Embryonic facial prominence (tissue), 1 donor: ENCODE measurements around the gene SLC16A13.

Experiments
- DNase-seq: peaks from one replicate; pipeline ENCODE4 v3.0.0-alpha.2; 2016; ENCODE audit errors: extremely low spot score

The SLC16A13 gene

GRCh38 chr17:7014261-7014994 is 21.4 kb upstream of the SLC16A13 start:
- DNase-seq: peak; percentile 93

GRCh38 chr17:7014995-7015958 is 20.5 kb upstream of the SLC16A13 start:
- DNase-seq: peak; percentile 36

GRCh38 chr17:7016418-7016817 is 19.4 kb upstream of the SLC16A13 start:
- no peak for DNase-seq

GRCh38 chr17:7016886-7017826 is 18.7 kb upstream of the SLC16A13 start:
- DNase-seq: no peak

- DNase-seq: no peak
Measured at GRCh38 chr17:7017827-7018200, 18.0 kb upstream of the SLC16A13 start.

- no peak for DNase-seq
Measured at GRCh38 chr17:7018331-7018964, 17.4 kb upstream of the SLC16A13 start.

GRCh38 chr17:7019367-7019766 is 16.4 kb upstream of the SLC16A13 start:
- no peak for DNase-seq

- no peak for DNase-seq
Measured at GRCh38 chr17:7019839-7020519, 15.8 kb upstream of the SLC16A13 start.

- no peak for DNase-seq
Measured at GRCh38 chr17:7020894-7021664, 14.7 kb upstream of the SLC16A13 start.

GRCh38 chr17:7021993-7022778 is 13.6 kb upstream of the SLC16A13 start:
- no peak for DNase-seq

GRCh38 chr17:7022781-7023571 is 12.8 kb upstream of the SLC16A13 start, which contains the start of gene BCL6B:
BCL6B (plus strand) TSS chr17:7023050; CDS start chr17:7023672, 622 bp downstream.
- no peak for DNase-seq

GRCh38 chr17:7023576-7024401 is 12.0 kb upstream of the SLC16A13 start:
- DNase-seq: no peak

GRCh38 chr17:7024402-7024785 is 11.4 kb upstream of the SLC16A13 start:
- no peak for DNase-seq

GRCh38 chr17:7025245-7025644 is 10.6 kb upstream of the SLC16A13 start:
- DNase-seq: no peak

- DNase-seq: no peak
Measured at GRCh38 chr17:7026471-7027115, 9.2 kb upstream of the SLC16A13 start.

GRCh38 chr17:7027335-7027734 is 8.5 kb upstream of the SLC16A13 start:
- DNase-seq: no peak

- DNase-seq: no peak
Measured at GRCh38 chr17:7029096-7029495, 6.7 kb upstream of the SLC16A13 start.
